AG04450 (cell line): ENCODE results near the gene MPRIP. TPM values are rescaled to one million over a fixed set of nuclear protein-coding genes. Genes with fewer than 3 reads are reported as not detected.
A peak's percentile ranks its signal among the peaks of the same experiment; 100 is the strongest.

ENCODE experiments used
- CTCF ChIA-PET: fragments of 300-600, 350-600 bp; formaldehyde crosslinking; extraction: SDS; loops from one replicate; lab custom pipeline; 2022; ENCODE audit warnings: antibody characterized with exemption, inconsistent platforms; lab: Charles Lee
- POLR2A ChIA-PET: fragments of 350-600 bp; formaldehyde crosslinking; extraction: SDS; loops from one replicate; lab custom pipeline; 2021; ENCODE audit warnings: antibody characterized with exemption, inconsistent platforms; lab: Yijun Ruan, JAX
- DNase-seq: peaks from one replicate; pipeline ENCODE4 v3.0.0-alpha.2; 2011; ENCODE audit warnings: low read depth, low spot score
- H3K27ac ChIP-seq: one replicate; pipeline ENCODE4 v1.5.1; 2012; ENCODE audit warnings: low read depth, low read length, control low read depth
- H3K27me3 ChIP-seq: one replicate; pipeline ENCODE4 v1.6.0; 2012; ENCODE audit warnings: low read length; ENCODE audit not compliant: control insufficient read depth, insufficient read depth
- H3K4me3 ChIP-seq: 2 replicates; pipeline ENCODE4 v1.5.1; 2011; ENCODE audit warnings: mild to moderate bottlenecking, low read depth, low read length, control low read depth
- H3K9me3 ChIP-seq: 2 replicates; pipeline ENCODE4 v1.5.1; 2012; ENCODE audit warnings: low read length; ENCODE audit not compliant: control insufficient read depth, insufficient read depth
- CTCF ChIP-seq: IDR thresholded peaks from 2 replicates; pipeline ENCODE4 v1.5.1; 2011; ENCODE audit warnings: low read depth, low read length, control low read depth, inconsistent platforms
- polyA plus RNA-seq: library from polyadenylated mRNA; depleted of rRNA; stranded (reverse); fragments of >200 nt; gene quantifications from 2 replicates; pipeline ENCODE4 v1.2.3, GENCODE V29; 2011

MPRIP gene
- polyA plus RNA-seq, 1 experiment = 95.0 TPM

DNA sequence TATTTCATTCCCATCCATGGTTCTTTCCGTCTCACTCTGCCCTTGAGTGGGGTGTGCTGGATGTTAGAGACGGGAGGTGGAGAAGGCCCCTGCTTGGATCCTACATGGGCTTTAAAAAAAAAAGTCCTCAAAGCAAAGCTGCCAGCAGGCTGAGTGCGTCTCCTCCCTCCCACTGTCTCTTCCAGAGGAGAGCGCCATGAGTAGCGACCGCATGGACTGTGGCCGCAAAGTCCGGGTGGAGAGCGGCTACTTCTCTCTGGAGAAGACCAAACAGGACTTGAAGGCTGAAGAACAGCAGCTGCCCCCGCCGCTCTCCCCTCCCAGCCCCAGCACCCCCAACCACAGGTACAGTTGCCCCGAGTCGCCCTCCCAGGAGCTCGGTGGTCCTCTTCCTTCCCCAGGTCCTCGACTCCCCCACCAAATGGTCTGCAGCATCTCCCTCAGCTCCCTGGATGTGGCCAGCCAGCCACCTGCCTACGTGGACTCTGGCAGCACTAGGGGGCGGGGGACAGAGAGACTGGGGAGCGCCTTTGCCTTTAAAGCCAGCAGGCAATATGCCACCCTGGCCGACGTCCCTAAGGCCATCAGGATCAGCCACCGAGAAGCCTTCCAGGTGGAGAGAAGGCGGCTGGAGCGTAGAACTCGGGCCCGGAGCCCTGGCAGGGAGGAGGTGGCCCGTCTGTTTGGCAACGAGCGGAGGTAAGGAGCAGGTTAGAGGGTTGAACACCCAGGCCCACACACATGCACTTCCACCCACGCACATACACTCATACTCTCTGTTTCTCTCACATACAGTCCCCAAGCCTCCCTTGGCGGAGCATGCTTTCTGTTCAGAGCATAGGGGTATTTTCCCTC lies 95.7 kb downstream of the MPRIP start:
- ChIA-PET POLR2A (no interaction called here), CTCF (no interaction called here)
- Histone ChIP-seq H3K4me3 (no peak overlapping the region), H3K27me3 (no peaks in the 10 kb centered on the region), H3K27ac (no peak overlapping the region), H3K9me3 (no peaks in the 10 kb centered on the region)
- DNase-seq = no peak
- no peak for TF ChIP-seq CTCF

GRCh38 chr17:17139972-17140589 lies 97.8 kb downstream of the MPRIP start:
- Histone ChIP-seq H3K9me3 (no peaks in the 10 kb centered on the region), H3K4me3 (no peak overlapping the region), H3K27me3 (no peaks in the 10 kb centered on the region), H3K27ac (peak overlapping the region; percentile 1)
- ChIA-PET CTCF (no interaction called here), POLR2A (interaction anchor here (0.6 kb wide), 1 partner anchor 72 kb away, joined by 5 read pairs; no protein-coding TSS in a partner anchor)
- DNase-seq = no peak
- no peak for TF ChIP-seq CTCF

- H3K27ac ChIP-seq = peak overlapping the region; percentile 1
- H3K9me3 ChIP-seq = no peaks in the 10 kb centered on the region
- ChIA-PET POLR2A (interaction anchor here (0.6 kb wide), 1 partner anchor 71 kb away, joined by 5 read pairs; no protein-coding TSS in a partner anchor), CTCF (interaction anchor here (1.7 kb wide), 2 partner anchors 12 to 18 kb away, joined by 10 to 12 read pairs; no protein-coding TSS in a partner anchor)
- DNase-seq = peak; percentile 34
- no peaks in the 10 kb centered on the region for H3K27me3 ChIP-seq
- peak; percentile 38; the same call in 1 of the 2 replicates for TF ChIP-seq CTCF
- no peak overlapping the region for H3K4me3 ChIP-seq
Measured at GRCh38 chr17:17140590-17140980, 98.3 kb downstream of the MPRIP start.

GRCh38 chr17:17141279-17141678 lies 99.0 kb downstream of the MPRIP start:
- CTCF ChIA-PET = interaction anchor here (1.0 to 2.1 kb wide), 15 partner anchors 9 to 125 kb away, joined by 3 to 13 read pairs (median 5); no protein-coding TSS in a partner anchor
- POLR2A ChIA-PET = no interaction called here
- DNase-seq = no peak
- Histone ChIP-seq H3K4me3 (no peak overlapping the region), H3K9me3 (no peaks in the 10 kb centered on the region), H3K27me3 (no peaks in the 10 kb centered on the region), H3K27ac (no peak overlapping the region)
- no peak for TF ChIP-seq CTCF
